ENCODE results near the gene RNGTT.

- TF ChIP-seq CTCF (conservative IDR thresholded peaks at IDR 0.05 in 1 of 2, IDR thresholded peaks at IDR 0.05 in 1 of 2; ENCODE audit: extremely low read depth in 1 of 2, insufficient read depth in 1 of 2, low read depth in 1 of 2, low read length in 2 of 2) (no peak), EZH2 (IDR thresholded peaks at IDR 0.05; ENCODE audit: borderline replicate concordance, low read length) (no peak)
Measured at GRCh38 chr6:88864359-88865054, 98.9 kb downstream of the RNGTT start.

Data from mammary epithelial cell (primary cell).